IMR-90 (cell line): ENCODE data around the gene TBC1D1. TPM values are rescaled to one million over a fixed set of nuclear protein-coding genes. Genes with fewer than 3 reads are reported as not detected.

Source experiments
- ATAC-seq: fragments of 200-7000 bp; cut with Tn5 transposase; 2 replicates; pipeline ENCODE4 v1.9.1; 2020; ENCODE audit warnings: low read depth, mild to moderate bottlenecking, moderate library complexity
- BruUV-seq: library from RNA; stranded (reverse); fragments of 400-500 nt; replicated peaks from 2 replicates; lab custom pipeline; 2021; lab: Mats Ljungman, UMichigan
- CTCF ChIA-PET: fragments of 300-600 bp; formaldehyde crosslinking; extraction: SDS; loops from one replicate; lab custom pipeline; 2021; ENCODE audit warnings: antibody characterized with exemption; lab: Yijun Ruan, JAX
- POLR2A ChIA-PET: fragments of 300-600 bp; sonication (Branson Sonifier 250); formaldehyde crosslinking; loops from one replicate; lab custom pipeline; 2022; ENCODE audit warnings: antibody characterized with exemption; ENCODE audit not compliant: unreplicated experiment; lab: Charles Lee
- DNase-seq: peaks from one replicate; pipeline ENCODE4 v3.0.0; 2013
- H2AFZ ChIP-seq: replicated peaks from 2 replicates; pipeline ENCODE3; 2013; ENCODE audit warnings: low read length, mild to moderate bottlenecking; ENCODE audit not compliant: poor library complexity
- H2AK5ac ChIP-seq: 2 replicates; pipeline ENCODE4 v1.6.1; 2013; ENCODE audit warnings: low read depth, low read length, inconsistent platforms
- H2AK9ac ChIP-seq: replicated peaks from 2 replicates; pipeline ENCODE3; 2013; ENCODE audit warnings: mild to moderate bottlenecking, low read depth, low read length, moderate library complexity; ENCODE audit not compliant: poor library complexity
- H2BK120ac ChIP-seq: 2 replicates; pipeline ENCODE4 v1.6.1; 2013; ENCODE audit warnings: low read depth, low read length, inconsistent platforms
- H2BK15ac ChIP-seq: 3 replicates; pipeline ENCODE4 v1.6.1; 2013; ENCODE audit warnings: low read depth, low read length, inconsistent platforms
- H2BK20ac ChIP-seq: 2 replicates; pipeline ENCODE4 v1.6.1; 2013; ENCODE audit warnings: low read depth, mild to moderate bottlenecking, inconsistent platforms, low read length, moderate library complexity
- H2BK5ac ChIP-seq: 2 replicates; pipeline ENCODE4 v1.6.1; 2013; ENCODE audit warnings: mild to moderate bottlenecking, low read depth, low read length, inconsistent platforms; ENCODE audit not compliant: poor library complexity, severe bottlenecking
- H3K14ac ChIP-seq: replicated peaks from 2 replicates; pipeline ENCODE4 v1.6.1; 2013; ENCODE audit warnings: low read depth, low read length, inconsistent platforms
- H3K18ac ChIP-seq: 2 replicates; pipeline ENCODE4 v1.6.1; 2013; ENCODE audit warnings: low read depth, low read length, control low read depth
- H3K23ac ChIP-seq: 2 replicates; pipeline ENCODE4 v1.6.1; 2013; ENCODE audit warnings: low read depth, low read length, inconsistent platforms
- H3K27ac ChIP-seq: 2 replicates; pipeline ENCODE4 v1.5.1; 2013; ENCODE audit warnings: mild to moderate bottlenecking, control low read depth, low read length; ENCODE audit not compliant: insufficient read depth
- H3K27me3 ChIP-seq: 2 replicates; pipeline ENCODE4 v1.6.1; 2013; ENCODE audit warnings: low read length; ENCODE audit not compliant: control insufficient read depth, insufficient read depth
- H3K36me3 ChIP-seq: 2 replicates; pipeline ENCODE4 v1.6.1; 2013; ENCODE audit warnings: low read length, mixed read lengths; ENCODE audit not compliant: control insufficient read depth, insufficient read depth
- H3K4ac ChIP-seq: 2 replicates; pipeline ENCODE4 v1.6.1; 2013; ENCODE audit warnings: low read depth, low read length, inconsistent platforms
- H3K4me1 ChIP-seq: 2 replicates; pipeline ENCODE4 v1.6.1; 2013; ENCODE audit warnings: low read length, mixed read lengths; ENCODE audit not compliant: control insufficient read depth, insufficient read depth
- H3K4me2 ChIP-seq: 2 replicates; pipeline ENCODE4 v1.6.1; 2013; ENCODE audit warnings: low read depth, mild to moderate bottlenecking, control low read depth, low read length, moderate library complexity
- H3K4me3 ChIP-seq: 2 replicates; pipeline ENCODE4 v1.5.1; 2013; ENCODE audit warnings: low read depth, mild to moderate bottlenecking, control low read depth, low read length, moderate library complexity; ENCODE audit not compliant: insufficient read depth
- H3K56ac ChIP-seq: 2 replicates; pipeline ENCODE4 v1.6.1; 2013; ENCODE audit warnings: low read length, inconsistent platforms; ENCODE audit not compliant: insufficient read depth; ENCODE audit errors: extremely low read depth
- H3K79me1 ChIP-seq, 2 experiments: 2 replicates each; pipeline ENCODE4 v1.6.1; 2013; ENCODE audit warnings: low read length in 2 of 2, inconsistent platforms in 1 of 2, low read depth in 1 of 2
- H3K9ac ChIP-seq: 2 replicates; pipeline ENCODE4 v1.6.1; 2013; ENCODE audit warnings: low read depth, low read length, control low read depth
- H3K9me1 ChIP-seq: 2 replicates; pipeline ENCODE4 v1.6.1; 2013; ENCODE audit warnings: low read length, inconsistent platforms; ENCODE audit not compliant: insufficient read depth
- H3K9me3 ChIP-seq: 2 replicates; pipeline ENCODE4 v1.6.1; 2013; ENCODE audit warnings: low read length; ENCODE audit not compliant: control insufficient read depth, insufficient read depth
- H4K20me1 ChIP-seq: 2 replicates; pipeline ENCODE4 v1.6.1; 2013; ENCODE audit warnings: low read length, inconsistent platforms; ENCODE audit not compliant: insufficient read depth
- H4K5ac ChIP-seq: 2 replicates; pipeline ENCODE4 v1.6.1; 2013; ENCODE audit warnings: mild to moderate bottlenecking, low read depth, low read length, control low read depth
- H4K8ac ChIP-seq, 2 experiments: 2 replicates each; pipeline ENCODE4 v1.6.1; 2013; ENCODE audit warnings: low read depth in 2 of 2, low read length in 2 of 2, control low read depth in 1 of 2, inconsistent platforms in 1 of 2
- H4K91ac ChIP-seq: 2 replicates; pipeline ENCODE4 v1.6.1; 2013; ENCODE audit warnings: low read depth, low read length, inconsistent platforms; ENCODE audit not compliant: insufficient read depth
- BHLHE40 ChIP-seq: fragments of 150-350 bp; IDR thresholded peaks from 2 replicates; pipeline ENCODE4 v1.6.1; 2016; ENCODE audit warnings: mild to moderate bottlenecking, low read depth, low read length
- CEBPB ChIP-seq: IDR thresholded peaks from 2 replicates; pipeline ENCODE4 v1.6.1; 2012; ENCODE audit warnings: low read depth, low read length, improper control_type of control experiment
- CHD1 ChIP-seq: IDR thresholded peaks from 2 replicates; pipeline ENCODE4 v1.6.1; 2012; ENCODE audit warnings: low read depth, low read length, improper control_type of control experiment
- FOS ChIP-seq: fragments of 150-350 bp; IDR thresholded peaks from 2 replicates; pipeline ENCODE4 v1.6.1; 2016; ENCODE audit warnings: low read depth, low read length
- MAFK ChIP-seq: IDR thresholded peaks from 2 replicates; pipeline ENCODE4 v1.6.1; 2012; ENCODE audit warnings: low read depth, low read length, improper control_type of control experiment
- MAZ ChIP-seq: IDR thresholded peaks from 2 replicates; pipeline ENCODE4 v1.6.1; 2012; ENCODE audit warnings: low read depth, mild to moderate bottlenecking, low read length, improper control_type of control experiment, moderate library complexity, borderline replicate concordance
- MXI1 ChIP-seq: IDR thresholded peaks from 2 replicates; pipeline ENCODE4 v1.6.1; 2012; ENCODE audit warnings: low read depth, mild to moderate bottlenecking, low read length, moderate library complexity, borderline replicate concordance
- NFE2L2 ChIP-seq: fragments of 150-350 bp; IDR thresholded peaks from 2 replicates; pipeline ENCODE4 v1.6.1; 2016; ENCODE audit warnings: low read depth, mild to moderate bottlenecking, low read length
- POLR2A ChIP-seq: IDR thresholded peaks from 2 replicates; pipeline ENCODE4 v1.6.1; 2012; ENCODE audit warnings: mild to moderate bottlenecking, low read depth, low read length
- RAD21 ChIP-seq: IDR thresholded peaks from 2 replicates; pipeline ENCODE4 v1.6.1; 2012; ENCODE audit warnings: low read length, improper control_type of control experiment
- RCOR1 ChIP-seq: IDR thresholded peaks from 2 replicates; pipeline ENCODE4 v1.6.1; 2012; ENCODE audit warnings: mild to moderate bottlenecking, low read length, improper control_type of control experiment; ENCODE audit not compliant: insufficient replicate concordance
- RFX5 ChIP-seq: IDR thresholded peaks from 2 replicates; pipeline ENCODE4 v1.8.0; 2012; ENCODE audit warnings: low read depth, mild to moderate bottlenecking, low read length, moderate library complexity
- SMC3 ChIP-seq: fragments of 150-350 bp; IDR thresholded peaks from 2 replicates; pipeline ENCODE4 v1.6.1; 2016; ENCODE audit warnings: low read depth, mild to moderate bottlenecking, antibody characterized with exemption, low read length, moderate library complexity
- WGBS, 2 experiments: methylation state at CpG; one replicate each; pipeline versions ENCODE4 v1.1.5 to v1.1.7; 2013; ENCODE audit warnings: missing lambda C conversion rate in 2 of 2; ENCODE audit not compliant: insufficient read length in 1 of 2; ENCODE audit errors: extremely low coverage in 2 of 2; 5-methylcytosine and 5-hydroxymethylcytosine counted together
- dilution Hi-C: fragments of 300-500 bp; cut with HindIII; formaldehyde crosslinking; loops from one replicate; pipeline ENCODE4 v1.14.3; 2018; ENCODE audit warnings: low sequenced_read_pairs; ENCODE audit not compliant: unreplicated experiment
- in situ Hi-C: fragments of 300-500 bp; cut with MboI; formaldehyde crosslinking; loops from 3 replicates; pipeline ENCODE4 v1.14.3; 2019; ENCODE audit warnings: low sequenced_read_pairs, inconsistent platforms, mixed read lengths
- intact Hi-C: fragments of 100-400 bp; cut with micrococcal nuclease; formaldehyde crosslinking; loops from 2 replicates; pipeline ENCODE4 v1.10.0; 2022
- polyA plus RNA-seq, 3 experiments: library from polyadenylated mRNA; depleted of rRNA; stranded (reverse); fragments of >200 nt; gene quantifications; 2 replicates each; pipeline ENCODE4 v1.2.3, GENCODE V29; 2012; ENCODE audit warnings: low replicate concordance in 1 of 3
- total RNA-seq: library from RNA; depleted of rRNA; stranded (reverse); fragments of >200 nt; gene quantifications from 2 replicates; pipeline ENCODE4 v1.2.3, GENCODE V29; 2012
- TF ChIP-seq, protein P1 (sequence below): fragments of 150-350 bp; IDR thresholded peaks from 2 replicates; pipeline ENCODE4 v1.6.1; 2017; ENCODE audit warnings: mild to moderate bottlenecking, antibody characterized with exemption, low read length, low read depth
- TF ChIP-seq, protein P2 (sequence below): conservative IDR thresholded peaks from 2 replicates; pipeline ENCODE4 v1.5.1; 2012; ENCODE audit warnings: mild to moderate bottlenecking, low read depth, low read length, improper control_type of control experiment

Gene TBC1D1
- total and polyA plus RNA-seq, 2 of the 4 experiments (the other 2 are of a cell fraction), result 42.4 to 104 TPM

DNA sequence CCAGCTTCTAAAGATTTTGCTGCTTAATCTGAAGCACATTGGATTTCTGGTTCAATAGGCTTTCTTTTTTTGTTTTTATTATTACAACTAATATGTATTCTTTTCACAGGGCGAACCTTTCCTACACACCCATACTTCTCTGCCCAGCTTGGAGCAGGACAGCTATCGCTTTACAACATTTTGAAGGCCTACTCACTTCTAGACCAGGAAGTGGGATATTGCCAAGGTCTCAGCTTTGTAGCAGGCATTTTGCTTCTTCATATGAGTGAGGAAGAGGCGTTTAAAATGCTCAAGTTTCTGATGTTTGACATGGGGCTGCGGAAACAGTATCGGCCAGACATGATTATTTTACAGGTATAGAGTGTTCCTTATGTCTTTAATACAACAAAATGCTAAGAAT, 224.7 kb downstream of the TBC1D1 start:
- dilution Hi-C loops (no loop called here), intact Hi-C loops (no loop called here), in situ Hi-C loops (no loop called here)
- Histone ChIP-seq H2AK9ac (no peak overlapping the region), H3K4ac (no peak overlapping the region), H3K4me1 (peaks cover 12% of the 10 kb centered on the region), H3K4me2 (no peak overlapping the region), H2BK120ac (no peak overlapping the region), H2AFZ (no peak overlapping the region), H4K8ac (no peak overlapping the region), H3K14ac (no peak overlapping the region), H3K18ac (no peak overlapping the region), H4K5ac (no peak overlapping the region), H2AK5ac (no peak overlapping the region), H2BK15ac (no peak overlapping the region), H2BK20ac (no peak overlapping the region), H3K9ac (no peak overlapping the region), H3K9me3 (no peaks in the 10 kb centered on the region), H3K56ac (no peak overlapping the region), H3K36me3 (peaks cover 2% of the 10 kb centered on the region; the same call in 1 of the 2 replicates), H3K4me3 (no peak overlapping the region), H3K23ac (no peak overlapping the region), H3K27ac (no peak overlapping the region), H3K79me1 (peaks cover 5 to 19% of the 10 kb centered on the region in 2 experiments; a peak in 3 of 4 replicates), H3K27me3 (no peaks in the 10 kb centered on the region), H4K91ac (no peak overlapping the region), H2BK5ac (no peak overlapping the region), H3K9me1 (peaks cover 16% of the 10 kb centered on the region), H4K20me1 (peaks cover 4% of the 10 kb centered on the region; the same call in 1 of the 2 replicates)
- ChIA-PET POLR2A (no interaction called here), CTCF (interaction anchor here (0.7 kb wide), 1 partner anchor 46 kb away, joined by 3 read pairs; no protein-coding TSS in a partner anchor)
- ATAC-seq, result no peak
- no peak for DNase-seq
- TF ChIP-seq SMC3, result no peak
- TF ChIP-seq, protein P1, sequence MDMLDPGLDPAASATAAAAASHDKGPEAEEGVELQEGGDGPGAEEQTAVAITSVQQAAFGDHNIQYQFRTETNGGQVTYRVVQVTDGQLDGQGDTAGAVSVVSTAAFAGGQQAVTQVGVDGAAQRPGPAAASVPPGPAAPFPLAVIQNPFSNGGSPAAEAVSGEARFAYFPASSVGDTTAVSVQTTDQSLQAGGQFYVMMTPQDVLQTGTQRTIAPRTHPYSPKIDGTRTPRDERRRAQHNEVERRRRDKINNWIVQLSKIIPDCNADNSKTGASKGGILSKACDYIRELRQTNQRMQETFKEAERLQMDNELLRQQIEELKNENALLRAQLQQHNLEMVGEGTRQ, result no peak
- no peak for TF ChIP-seq CHD1
- TF ChIP-seq FOS, result no peak
- TF ChIP-seq RCOR1, result no peak
- TF ChIP-seq MAZ, result no peak
- TF ChIP-seq MAFK, result no peak
- TF ChIP-seq POLR2A, result no peak
- TF ChIP-seq, protein P2, sequence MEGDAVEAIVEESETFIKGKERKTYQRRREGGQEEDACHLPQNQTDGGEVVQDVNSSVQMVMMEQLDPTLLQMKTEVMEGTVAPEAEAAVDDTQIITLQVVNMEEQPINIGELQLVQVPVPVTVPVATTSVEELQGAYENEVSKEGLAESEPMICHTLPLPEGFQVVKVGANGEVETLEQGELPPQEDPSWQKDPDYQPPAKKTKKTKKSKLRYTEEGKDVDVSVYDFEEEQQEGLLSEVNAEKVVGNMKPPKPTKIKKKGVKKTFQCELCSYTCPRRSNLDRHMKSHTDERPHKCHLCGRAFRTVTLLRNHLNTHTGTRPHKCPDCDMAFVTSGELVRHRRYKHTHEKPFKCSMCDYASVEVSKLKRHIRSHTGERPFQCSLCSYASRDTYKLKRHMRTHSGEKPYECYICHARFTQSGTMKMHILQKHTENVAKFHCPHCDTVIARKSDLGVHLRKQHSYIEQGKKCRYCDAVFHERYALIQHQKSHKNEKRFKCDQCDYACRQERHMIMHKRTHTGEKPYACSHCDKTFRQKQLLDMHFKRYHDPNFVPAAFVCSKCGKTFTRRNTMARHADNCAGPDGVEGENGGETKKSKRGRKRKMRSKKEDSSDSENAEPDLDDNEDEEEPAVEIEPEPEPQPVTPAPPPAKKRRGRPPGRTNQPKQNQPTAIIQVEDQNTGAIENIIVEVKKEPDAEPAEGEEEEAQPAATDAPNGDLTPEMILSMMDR, result no peak
- no peak for TF ChIP-seq RAD21
- no peak for TF ChIP-seq MXI1
- no peak for TF ChIP-seq RFX5
- TF ChIP-seq NFE2L2, result no peak
- TF ChIP-seq CEBPB, result no peak
- no peak for TF ChIP-seq BHLHE40
- WGBS, 2 experiments, result no CpG with 5 or more reads among the region's 5 CpGs
- no TSS peak for BruUV-seq
